Keratinocyte (primary cell): Measurements from ENCODE around the gene HS1BP3.

Source experiments
- CTCF ChIP-seq, 3 experiments: IDR thresholded peaks in 1 of 3; conservative IDR thresholded peaks in 1 of 3; optimal IDR thresholded peaks in 1 of 3; 2 replicates in 2 of 3; 3 replicates in 1 of 3; pipeline versions ENCODE3 to v1.5.1; 2011; ENCODE audit warnings: low read length in 3 of 3, mild to moderate bottlenecking in 3 of 3, moderate library complexity in 2 of 3, control low read depth in 1 of 3, inconsistent platforms in 1 of 3; ENCODE audit not compliant: insufficient read depth in 2 of 3; ENCODE audit errors: extremely low read depth in 1 of 3
- EZH2 ChIP-seq: IDR thresholded peaks from one replicate; pipeline ENCODE4 v1.6.1; 2012; ENCODE audit warnings: inconsistent platforms, mild to moderate bottlenecking, low read length, moderate library complexity

DNA sequence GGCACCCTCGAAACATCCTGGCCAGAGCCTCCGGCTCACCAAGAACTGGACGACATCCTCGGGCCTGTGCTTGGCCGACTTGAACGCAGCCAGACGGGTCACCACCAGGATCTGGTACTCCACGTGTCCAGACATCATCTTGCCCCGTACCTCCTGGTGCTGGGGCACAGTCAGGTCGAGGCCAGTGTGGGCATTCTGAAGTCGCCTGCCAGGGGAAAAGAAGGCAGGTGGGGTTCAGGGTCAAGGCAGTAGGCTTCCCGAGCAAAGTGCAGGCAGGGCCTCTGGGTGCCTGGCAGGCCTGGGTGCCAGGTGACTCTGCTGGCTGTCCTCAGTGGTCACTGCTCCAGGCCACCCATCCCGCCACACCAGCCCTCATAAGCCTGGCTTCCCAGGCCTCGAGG is 5.6 kb downstream of the HS1BP3 start:
- TF ChIP-seq EZH2: no peak
- TF ChIP-seq CTCF (optimal IDR thresholded peaks at IDR 0.05 in 1 of 3, IDR thresholded peaks at IDR 0.05 in 1 of 3, conservative IDR thresholded peaks at IDR 0.05 in 1 of 3; ENCODE audit: extremely low read depth in 1 of 3, insufficient read depth in 2 of 3, low read length in 3 of 3): no peak
